Mesenteric fat pad (tissue), 1 donor: Measurements from ENCODE around the gene ADAD1. TPM values are rescaled to one million over a fixed set of nuclear protein-coding genes. Genes with fewer than 3 reads are reported as not detected.
"Not testable (repeated sequence)": the region's sequence is repeated elsewhere in the genome, so short reads cannot be mapped to it uniquely, and the experiment has no call there.

ENCODE experiments used
- DNase-seq: peaks from one replicate; pipeline ENCODE4 v3.0.0-alpha.2; 2020; ENCODE audit warnings: low spot score
- long read RNA-seq: library from polyadenylated mRNA; unstranded; transcript quantifications from one replicate; pipeline ENCODE4 v2.0.0, GENCODE V29; 2020
- total RNA-seq: library from RNA; stranded (reverse); fragmentation: NEBNext Ultra II Directional; extraction: Animal tissue kit (Norgen Biotek cat#: 25700); gene quantifications from one replicate; pipeline ENCODE4 v1.2.1, GENCODE V29; 2021
- donor health status: DM: yes; HTN: yes; CAD: no.

Gene ADAD1
- total RNA-seq = not detected
- long read RNA-seq = 0 reads

- DNase-seq = no peak
These were observed at the start of gene ADAD1 for GRCh38 chr4:122378711-122379110. Gene ADAD1 (plus strand): TSS chr4:122379011. CDS start chr4:122380070, 1,059 bp downstream.

- no peak for DNase-seq
These were observed 48.8 kb upstream of the ADAD1 start for GRCh38 chr4:122329876-122330565.

GRCh38 chr4:122331195-122331594, 47.6 kb upstream of the ADAD1 start:
- DNase-seq = no peak

GRCh38 chr4:122334828-122335227, 44.0 kb upstream of the ADAD1 start:
- DNase-seq = no peak

GRCh38 chr4:122341886-122342285, 36.9 kb upstream of the ADAD1 start:
- DNase-seq = no peak

- no peak for DNase-seq
These were observed 32.8 kb upstream of the ADAD1 start for GRCh38 chr4:122346036-122346435.

GRCh38 chr4:122346503-122346902, 32.3 kb upstream of the ADAD1 start:
- no peak for DNase-seq

GRCh38 chr4:122356317-122356808, 22.4 kb upstream of the ADAD1 start:
- no peak for DNase-seq

GRCh38 chr4:122360754-122361153, 18.1 kb upstream of the ADAD1 start:
- no peak for DNase-seq

- DNase-seq = no peak
These were observed 14.0 kb upstream of the ADAD1 start for GRCh38 chr4:122364700-122365404.

GRCh38 chr4:122368786-122369185, 10.0 kb upstream of the ADAD1 start:
- DNase-seq = not testable (repeated sequence)

GRCh38 chr4:122377352-122377751, 1.5 kb upstream of the ADAD1 start:
- DNase-seq = no peak

- DNase-seq = no peak
These were observed 428 bp downstream of the ADAD1 start for GRCh38 chr4:122379239-122379638.

- no peak for DNase-seq
These were observed 4.5 kb downstream of the ADAD1 start for GRCh38 chr4:122383341-122383740.

GRCh38 chr4:122384245-122384644, 5.4 kb downstream of the ADAD1 start:
- no peak for DNase-seq

GRCh38 chr4:122393276-122393675, 14.5 kb downstream of the ADAD1 start:
- no peak for DNase-seq

- DNase-seq = no peak
These were observed 25.1 kb downstream of the ADAD1 start for GRCh38 chr4:122403861-122404260.

- no peak for DNase-seq
These were observed 33.7 kb downstream of the ADAD1 start for GRCh38 chr4:122412547-122412946.

- no peak for DNase-seq
These were observed 44.4 kb downstream of the ADAD1 start for GRCh38 chr4:122423246-122423645.

GRCh38 chr4:122431351-122431750, 52.5 kb downstream of the ADAD1 start:
- DNase-seq = no peak

GRCh38 chr4:122434285-122434684, 55.5 kb downstream of the ADAD1 start:
- no peak for DNase-seq

GRCh38 chr4:122450847-122451246, 72.0 kb downstream of the ADAD1 start:
- no peak for DNase-seq
